ENCODE data around the gene FOXN3. TPM values are rescaled to one million over a fixed set of nuclear protein-coding genes. Genes with fewer than 3 reads are reported as not detected.
"Not testable (repeated sequence)": the region's sequence is repeated elsewhere in the genome, so short reads cannot be mapped to it uniquely, and the experiment has no call there.

FOXN3 gene
- total RNA-seq, 4 donors from 2014 or later = 98.7 to 116 (median 103) TPM

DNA sequence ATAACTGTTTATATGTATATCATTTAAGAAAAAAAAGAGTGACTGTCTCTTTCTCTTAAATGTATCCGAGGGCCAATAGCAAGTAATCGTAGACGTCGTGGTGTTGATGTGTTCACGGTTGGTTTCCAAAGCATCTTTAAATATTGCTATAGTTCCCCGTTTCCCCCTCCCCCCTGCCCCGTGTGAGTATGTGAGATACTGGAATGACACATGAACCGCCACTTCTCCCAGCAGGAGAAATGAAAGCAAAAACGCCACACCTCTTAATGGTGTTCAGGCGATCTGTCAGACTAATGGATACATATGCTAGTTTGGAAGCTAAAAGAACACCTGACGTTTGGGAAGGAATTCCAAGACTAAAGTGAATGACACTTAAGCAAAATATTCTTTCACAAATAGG lies 258.3 kb downstream of the FOXN3 start:
- 90 to 96% methylated on average over 11 of the region's 11 CpGs for WGBS, 2 donors
- no peak for TF ChIP-seq POLR2A (IDR thresholded peaks at IDR 0.05)
- Histone ChIP-seq H3K36me3 (peaks cover 0 to 46% (median 0%) of the 10 kb centered on the region in 3 donors), H3K4me1 (no peaks in the 10 kb centered on the region), H3K27ac (no peak overlapping the region), H3K27me3 (no peaks in the 10 kb centered on the region), H3K9me3 (no peaks in the 10 kb centered on the region), H3K4me3 (no peak overlapping the region)
- no peak for DNase-seq (ENCODE audit: low spot score in 2 of 2)

DNA sequence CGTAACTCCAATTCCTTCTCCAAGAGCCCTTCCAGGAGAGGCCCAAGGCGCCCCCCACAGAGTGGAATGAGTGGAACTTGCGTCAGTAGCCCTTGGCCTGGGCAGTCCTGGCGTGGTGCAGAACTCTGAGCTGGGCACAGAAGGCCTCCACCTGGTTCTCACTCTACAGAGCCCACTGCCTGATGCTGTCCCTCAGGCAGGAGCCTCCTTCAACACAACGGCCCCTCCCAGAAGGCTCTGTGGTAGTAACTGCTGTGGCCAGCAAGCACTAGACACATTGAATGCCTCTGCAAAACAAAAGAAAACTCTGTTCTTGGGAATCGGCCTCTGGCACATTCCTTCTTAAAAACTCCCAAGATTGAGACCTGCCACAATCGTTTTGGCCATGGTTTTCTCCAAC lies 258.9 kb downstream of the FOXN3 start:
- not testable (repeated sequence) for DNase-seq (ENCODE audit: low spot score in 2 of 2); H3K27ac ChIP-seq; H3K4me3 ChIP-seq; H3K4me1 ChIP-seq; H3K27me3 ChIP-seq; H3K9me3 ChIP-seq
- H3K36me3 ChIP-seq = peaks cover 0 to 41% (median 0%) of the 10 kb centered on the region in 3 donors
- 74 to 87% methylated on average over 7 of the region's 7 CpGs for WGBS, 2 donors

DNA sequence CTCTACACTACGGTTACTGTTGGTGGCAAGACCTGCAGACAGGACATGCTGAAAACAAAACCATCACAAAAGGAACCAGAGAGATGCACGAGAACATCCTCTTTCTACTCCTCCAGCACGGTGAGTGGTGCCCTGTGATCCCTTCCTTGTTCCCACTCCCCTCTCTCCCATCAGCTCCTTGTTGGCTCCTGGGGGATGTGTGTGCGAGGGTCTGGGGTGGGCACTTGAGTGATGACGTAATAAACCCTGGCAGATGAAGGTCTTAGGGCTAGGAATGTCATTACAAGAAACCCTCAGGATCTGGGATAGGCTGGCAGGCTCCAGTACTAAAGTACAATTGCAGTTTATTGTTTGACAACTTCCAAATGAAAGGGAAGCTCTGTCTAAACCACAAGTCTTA lies 261.5 kb downstream of the FOXN3 start:
- Histone ChIP-seq H3K36me3 (peaks cover 0 to 22% (median 0%) of the 10 kb centered on the region in 3 donors), H3K9me3 (peaks cover 0 to 3% (median 0%) of the 10 kb centered on the region in 4 donors), H3K4me1 (no peaks in the 10 kb centered on the region), H3K27me3 (no peaks in the 10 kb centered on the region), H3K4me3 (no peak overlapping the region), H3K27ac (no peak overlapping the region)
- no peak for DNase-seq (ENCODE audit: low spot score in 2 of 2)
- 59 to 62% methylated on average over 5 of the region's 5 CpGs for WGBS, 2 donors
- TF ChIP-seq POLR2A (IDR thresholded peaks at IDR 0.05) (no peak), EP300 (IDR thresholded peaks at IDR 0.05) (no peak)
- TF ChIP-seq, protein P1, sequence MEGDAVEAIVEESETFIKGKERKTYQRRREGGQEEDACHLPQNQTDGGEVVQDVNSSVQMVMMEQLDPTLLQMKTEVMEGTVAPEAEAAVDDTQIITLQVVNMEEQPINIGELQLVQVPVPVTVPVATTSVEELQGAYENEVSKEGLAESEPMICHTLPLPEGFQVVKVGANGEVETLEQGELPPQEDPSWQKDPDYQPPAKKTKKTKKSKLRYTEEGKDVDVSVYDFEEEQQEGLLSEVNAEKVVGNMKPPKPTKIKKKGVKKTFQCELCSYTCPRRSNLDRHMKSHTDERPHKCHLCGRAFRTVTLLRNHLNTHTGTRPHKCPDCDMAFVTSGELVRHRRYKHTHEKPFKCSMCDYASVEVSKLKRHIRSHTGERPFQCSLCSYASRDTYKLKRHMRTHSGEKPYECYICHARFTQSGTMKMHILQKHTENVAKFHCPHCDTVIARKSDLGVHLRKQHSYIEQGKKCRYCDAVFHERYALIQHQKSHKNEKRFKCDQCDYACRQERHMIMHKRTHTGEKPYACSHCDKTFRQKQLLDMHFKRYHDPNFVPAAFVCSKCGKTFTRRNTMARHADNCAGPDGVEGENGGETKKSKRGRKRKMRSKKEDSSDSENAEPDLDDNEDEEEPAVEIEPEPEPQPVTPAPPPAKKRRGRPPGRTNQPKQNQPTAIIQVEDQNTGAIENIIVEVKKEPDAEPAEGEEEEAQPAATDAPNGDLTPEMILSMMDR (IDR thresholded peaks at IDR 0.05) = no peak

DNA sequence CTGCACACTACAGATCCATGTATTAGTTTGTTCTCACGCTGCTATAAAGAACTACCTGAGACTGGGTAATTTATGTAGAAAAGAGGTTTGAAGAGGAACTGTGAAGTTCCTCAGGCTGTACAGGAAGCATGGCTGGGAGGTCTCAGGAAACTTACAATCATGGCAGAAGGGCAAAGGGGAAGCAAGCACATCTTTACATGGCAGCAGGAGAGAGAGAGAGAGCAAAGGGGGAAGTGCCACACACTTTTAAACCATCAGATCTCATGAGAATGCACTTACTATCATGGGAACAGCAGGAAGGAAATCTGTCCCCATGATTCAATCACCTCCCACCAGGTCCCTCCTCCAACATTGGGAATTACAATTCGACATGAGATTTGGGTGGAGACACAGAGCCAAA lies 265.3 kb downstream of the FOXN3 start:
- WGBS, 2 donors = 82 to 92% methylated on average over 2 of the region's 2 CpGs
- H3K27ac ChIP-seq; H3K4me1 ChIP-seq; DNase-seq (ENCODE audit: low spot score in 2 of 2); H3K4me3 ChIP-seq; H3K27me3 ChIP-seq; H3K9me3 ChIP-seq: not testable (repeated sequence)
- H3K36me3 ChIP-seq = peaks cover 0 to 14% (median 0%) of the 10 kb centered on the region in 3 donors

DNA sequence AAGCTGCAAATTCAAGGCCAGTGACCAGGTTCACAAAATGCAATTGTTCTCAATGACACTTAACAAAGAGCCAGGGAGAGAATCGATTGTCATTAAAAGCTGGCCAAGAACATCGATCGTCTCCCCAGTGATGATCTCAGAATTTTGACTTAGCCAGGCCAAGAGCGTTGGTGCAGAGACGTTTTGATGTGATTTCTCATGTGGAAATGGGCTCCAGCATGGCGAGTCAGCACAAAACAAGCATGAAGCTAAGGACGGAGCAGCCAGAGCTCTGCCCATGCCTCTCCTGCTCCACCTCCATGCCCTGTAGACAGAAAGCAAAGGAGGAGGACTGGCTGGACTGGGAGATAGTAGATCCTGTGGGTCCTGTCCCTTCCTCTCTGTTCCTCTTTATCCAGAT lies 270.8 kb downstream of the FOXN3 start:
- no peaks in the 10 kb centered on the region for H3K4me1 ChIP-seq
- DNase-seq (ENCODE audit: low spot score in 2 of 2) = no peak
- no peaks in the 10 kb centered on the region for H3K27me3 ChIP-seq
- no peaks in the 10 kb centered on the region for H3K9me3 ChIP-seq
- H3K36me3 ChIP-seq = no peaks in the 10 kb centered on the region
- WGBS, 2 donors = 64 to 68% methylated on average over 7 of the region's 7 CpGs
- no peak overlapping the region for H3K4me3 ChIP-seq
- TF ChIP-seq EP300 (IDR thresholded peaks at IDR 0.05) (no peak), POLR2A (IDR thresholded peaks at IDR 0.05) (no peak)
- TF ChIP-seq, protein P1 (IDR thresholded peaks at IDR 0.05) = no peak
- no peak overlapping the region for H3K27ac ChIP-seq

DNA sequence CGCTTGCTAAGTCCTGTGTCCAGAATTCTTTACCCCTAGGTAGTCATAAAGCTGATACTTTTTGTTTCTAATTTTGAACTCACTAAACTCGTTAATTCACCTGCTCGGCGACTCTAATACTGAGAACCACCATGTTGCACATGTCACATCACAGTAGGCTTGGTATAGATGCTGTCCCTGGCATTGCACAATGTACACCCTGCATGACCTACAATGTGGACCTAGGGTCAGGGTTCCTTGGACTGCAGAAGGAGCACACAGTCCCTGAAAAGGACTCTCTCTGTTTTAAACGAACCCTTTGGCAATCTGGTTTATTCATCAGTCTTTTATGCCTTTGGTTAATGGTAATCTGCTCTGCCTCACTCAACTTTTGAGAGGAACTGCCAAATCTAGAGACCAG lies 272.4 kb downstream of the FOXN3 start:
- Histone ChIP-seq H3K4me3 (no peak overlapping the region), H3K27me3 (no peaks in the 10 kb centered on the region), H3K9me3 (no peaks in the 10 kb centered on the region), H3K4me1 (no peaks in the 10 kb centered on the region), H3K36me3 (no peaks in the 10 kb centered on the region), H3K27ac (no peak overlapping the region)
- no peak for DNase-seq (ENCODE audit: low spot score in 2 of 2)
- TF ChIP-seq, protein P1 (IDR thresholded peaks at IDR 0.05) = no peak
- TF ChIP-seq EP300 (IDR thresholded peaks at IDR 0.05) = no peak
- TF ChIP-seq POLR2A (IDR thresholded peaks at IDR 0.05) = no peak
- 84 to 87% methylated on average over 5 of the region's 5 CpGs for WGBS, 2 donors

DNA sequence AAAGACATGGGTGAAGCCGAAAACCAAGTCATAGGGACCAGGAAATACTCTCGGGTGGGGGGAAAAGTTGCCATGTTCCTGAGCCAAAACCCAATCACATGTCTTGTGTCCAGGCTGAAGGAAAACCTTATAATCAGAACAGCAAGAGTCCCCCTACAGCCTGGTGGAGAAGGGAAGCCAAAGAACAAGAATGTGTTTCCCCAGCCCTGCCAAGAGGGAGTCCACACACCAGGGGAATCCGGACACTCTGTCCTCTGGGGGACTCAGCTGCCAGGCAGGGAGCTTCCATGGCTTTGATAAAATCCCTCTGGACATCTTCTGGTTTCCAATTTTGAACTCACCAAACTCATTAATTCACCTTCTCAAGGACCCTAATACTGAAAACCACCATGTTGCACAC lies 273.0 kb downstream of the FOXN3 start:
- 81 to 95% methylated on average over 3 of the region's 3 CpGs for WGBS, 2 donors
- no peak overlapping the region for H3K27ac ChIP-seq
- no peaks in the 10 kb centered on the region for H3K9me3 ChIP-seq
- no peaks in the 10 kb centered on the region for H3K4me1 ChIP-seq
- H3K36me3 ChIP-seq = no peaks in the 10 kb centered on the region
- H3K27me3 ChIP-seq = no peaks in the 10 kb centered on the region
- no peak for TF ChIP-seq EP300 (IDR thresholded peaks at IDR 0.05)
- no peak overlapping the region for H3K4me3 ChIP-seq
- DNase-seq (ENCODE audit: low spot score in 2 of 2) = no peak
